NCI-H1694 treated with DMSO at 0.1 percent for 48 hours (cell line): ENCODE data around the gene MACROD2.
A peak's percentile ranks its signal among the peaks of the same experiment; 100 is the strongest.
"Not testable (repeated sequence)": the region's sequence is repeated elsewhere in the genome, so short reads cannot be mapped to it uniquely, and the experiment has no call there.

ENCODE experiments used
- DNase-seq: peaks from one replicate; lab custom pipeline; 2025; lab: John Stamatoyannopoulos, UW

MACROD2 gene

DNA sequence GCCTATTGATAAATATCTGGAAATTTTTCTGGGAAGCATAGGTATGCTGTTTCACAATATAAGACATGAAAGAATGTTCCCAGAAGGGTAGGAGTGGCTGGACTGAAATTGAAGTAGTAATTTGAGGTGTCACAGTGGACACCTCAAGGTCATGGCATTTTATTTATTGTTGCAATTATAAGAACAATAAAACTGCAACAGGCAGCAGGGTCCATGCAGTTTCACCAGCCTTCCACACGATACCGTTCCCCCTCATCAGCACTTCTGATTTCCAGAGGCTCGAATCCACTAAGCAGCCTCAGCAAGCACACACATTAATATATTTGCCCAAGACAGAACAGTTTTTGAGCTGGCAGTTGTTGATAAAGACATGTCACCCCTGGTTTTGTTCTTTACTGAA lies 1540.5 kb downstream of the MACROD2 start:
- no peak for DNase-seq

DNA sequence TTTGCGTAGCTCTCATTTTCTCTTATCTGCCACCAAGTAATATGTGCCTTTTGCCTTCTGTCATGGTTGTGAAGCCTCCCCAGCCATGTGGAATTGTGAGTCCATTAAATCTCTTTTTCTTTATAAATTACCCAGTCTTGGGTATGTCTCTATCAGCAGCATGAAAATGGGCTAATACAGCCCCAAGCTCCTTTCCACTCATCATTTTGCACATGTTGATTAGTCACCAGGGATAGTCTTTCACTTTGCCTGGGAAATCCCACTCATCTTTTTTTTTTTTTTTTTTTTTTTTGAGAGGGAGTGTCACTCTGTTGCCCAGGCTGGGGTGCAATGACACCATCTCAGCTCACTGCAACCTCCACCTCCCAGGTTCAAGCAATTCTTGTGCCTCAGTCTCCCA lies 1541.9 kb downstream of the MACROD2 start:
- DNase-seq = not testable (repeated sequence)

DNA sequence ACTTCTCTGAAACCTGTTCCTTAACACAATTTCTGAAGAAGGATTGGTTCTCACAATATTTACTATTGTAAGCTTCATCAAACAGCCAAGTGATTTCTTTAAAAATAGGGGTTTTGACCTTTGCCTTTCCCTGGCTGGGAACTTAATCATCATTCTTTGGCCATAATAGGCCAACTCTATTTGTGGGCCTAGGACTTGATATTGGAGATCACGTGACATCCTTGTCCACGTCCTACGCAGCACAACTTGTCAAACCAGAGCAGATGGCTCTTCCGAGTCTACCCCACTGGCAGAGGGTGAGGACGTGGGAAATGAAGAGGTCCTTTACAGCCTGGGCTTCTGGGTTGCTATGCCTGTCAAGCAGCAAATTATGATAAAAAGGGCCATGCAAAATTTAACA lies 1547.3 kb downstream of the MACROD2 start:
- DNase-seq = no peak

DNA sequence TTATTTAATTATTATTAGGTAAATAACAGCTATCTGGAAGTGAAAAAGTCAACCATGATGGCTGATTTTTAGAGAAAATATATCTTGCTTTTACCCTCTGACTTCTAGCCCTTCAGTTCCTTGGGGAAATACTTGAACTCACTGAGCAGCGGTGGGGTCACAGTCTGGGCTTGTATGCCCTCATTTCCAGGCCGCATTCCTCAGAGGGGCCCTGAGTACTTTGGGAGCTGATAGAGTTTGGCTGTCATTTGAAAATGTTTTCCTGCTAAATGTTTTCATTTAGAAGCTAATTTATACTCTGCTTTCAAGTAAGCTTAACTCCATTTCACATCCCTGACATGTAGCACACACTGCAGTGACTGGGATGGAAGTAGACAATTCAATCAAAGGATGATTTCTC lies 1549.4 kb downstream of the MACROD2 start:
- DNase-seq = no peak

DNA sequence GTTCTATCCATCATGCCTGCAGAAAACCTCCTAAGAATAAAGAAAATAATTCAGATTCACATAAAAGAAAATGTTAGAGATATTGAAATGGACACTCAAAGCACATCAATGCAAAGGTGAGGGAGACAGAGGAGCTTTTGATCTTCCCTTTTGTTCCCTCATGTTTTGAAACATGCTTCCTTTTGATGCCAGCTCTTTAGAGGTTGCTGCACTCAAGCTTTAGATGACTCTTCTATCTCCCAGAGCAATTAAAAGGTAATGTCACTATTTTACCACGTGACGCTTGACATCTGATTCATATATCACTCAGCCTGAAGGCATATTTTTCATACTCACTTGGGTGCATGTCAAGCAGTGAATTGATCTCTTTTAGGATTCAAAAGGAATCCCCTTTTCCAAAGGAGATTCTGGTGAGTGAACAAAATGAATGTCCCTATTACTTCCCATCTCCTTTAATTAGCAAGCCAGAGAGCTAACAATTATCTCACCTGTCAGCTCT lies 1551.3 kb downstream of the MACROD2 start:
- no peak for DNase-seq

DNA sequence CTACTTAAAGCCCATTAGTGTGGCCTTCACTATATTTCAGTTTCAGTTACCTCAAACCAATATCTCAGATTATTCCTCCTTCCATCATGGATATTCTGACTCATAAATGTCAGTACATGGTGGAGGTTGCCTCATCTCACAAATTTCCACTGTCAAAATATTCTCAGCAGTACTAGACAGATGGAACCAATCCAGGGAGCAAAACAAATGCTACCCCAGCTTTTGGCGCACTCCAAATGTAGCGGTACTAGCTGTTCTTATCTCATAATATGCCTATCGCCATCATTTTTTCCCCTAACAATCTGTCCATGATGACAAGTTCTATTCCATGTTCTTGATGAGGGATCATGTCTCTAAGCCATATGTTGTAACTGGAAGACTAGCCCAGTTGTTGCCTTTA lies 1551.8 kb downstream of the MACROD2 start:
- no peak for DNase-seq

DNA sequence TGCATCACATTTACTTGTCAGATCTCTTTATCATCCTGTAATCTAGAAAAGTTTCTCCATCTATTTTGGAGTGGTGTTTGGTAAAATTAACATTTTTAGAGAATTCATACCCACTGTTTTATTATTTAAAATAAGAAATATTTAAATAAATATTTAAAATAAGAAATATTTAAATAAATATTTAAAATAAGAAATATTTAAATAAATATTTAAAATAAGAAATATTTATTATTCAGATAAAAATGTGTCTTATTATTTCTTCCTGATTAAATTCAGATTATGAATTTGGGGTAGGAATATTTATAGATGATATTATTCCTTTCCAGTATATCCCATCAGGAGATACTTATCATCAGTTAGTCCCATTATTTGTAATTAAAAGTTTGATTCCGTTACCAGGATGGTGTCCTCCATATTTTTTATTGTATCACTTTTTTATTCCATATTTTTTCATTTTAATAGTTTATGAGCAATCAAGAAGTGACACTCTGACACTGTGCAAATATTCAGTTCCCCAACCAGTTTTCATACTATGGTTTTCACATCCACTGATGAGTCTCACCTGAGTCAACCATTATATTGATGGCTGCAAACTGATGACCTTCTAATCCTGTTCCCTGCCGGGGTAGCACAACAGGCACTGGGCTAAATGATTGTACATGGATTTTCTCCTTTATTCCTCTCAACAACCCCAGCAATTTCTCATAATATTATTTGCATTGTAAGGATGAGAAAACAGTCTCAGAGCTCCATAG lies 1555.0 kb downstream of the MACROD2 start:
- DNase-seq = no peak

DNA sequence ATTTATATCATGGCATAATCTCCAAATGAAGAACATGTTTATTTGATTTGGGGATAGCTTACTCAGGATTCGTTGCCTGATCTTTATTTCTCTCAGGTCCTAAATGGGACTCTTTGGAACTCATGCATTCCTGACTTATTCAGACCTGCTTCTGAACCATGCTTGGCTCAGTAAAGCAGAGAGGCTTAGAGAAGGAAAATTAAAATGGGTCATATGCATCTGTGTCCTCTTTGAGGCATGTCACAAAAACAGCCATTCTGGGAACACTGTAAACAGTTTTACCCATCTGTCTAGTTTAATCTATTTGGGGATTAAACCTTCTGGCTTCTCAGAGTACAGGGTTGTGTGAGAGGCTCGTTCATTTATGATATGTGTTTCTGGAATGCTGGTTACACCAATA lies 1560.6 kb downstream of the MACROD2 start:
- DNase-seq = peak; percentile 68

DNA sequence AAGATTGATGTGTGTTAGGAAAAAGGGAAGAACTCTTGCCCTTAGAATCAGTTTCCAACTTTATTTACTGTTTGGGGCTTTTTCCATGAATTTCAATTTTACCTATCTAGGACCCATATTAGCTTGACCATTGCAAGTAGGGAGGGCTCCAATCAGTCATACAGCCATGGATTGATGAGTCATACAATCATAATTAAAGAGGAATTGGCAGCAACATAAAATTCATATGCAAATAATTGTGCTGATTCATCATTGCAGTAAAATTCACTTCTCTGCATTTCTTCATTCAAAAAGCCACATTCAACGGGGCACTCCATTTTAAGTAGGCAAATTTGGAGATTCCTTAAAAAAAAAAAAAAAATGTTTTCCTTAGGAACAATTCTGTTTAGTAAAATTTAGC lies 1561.6 kb downstream of the MACROD2 start:
- no peak for DNase-seq

DNA sequence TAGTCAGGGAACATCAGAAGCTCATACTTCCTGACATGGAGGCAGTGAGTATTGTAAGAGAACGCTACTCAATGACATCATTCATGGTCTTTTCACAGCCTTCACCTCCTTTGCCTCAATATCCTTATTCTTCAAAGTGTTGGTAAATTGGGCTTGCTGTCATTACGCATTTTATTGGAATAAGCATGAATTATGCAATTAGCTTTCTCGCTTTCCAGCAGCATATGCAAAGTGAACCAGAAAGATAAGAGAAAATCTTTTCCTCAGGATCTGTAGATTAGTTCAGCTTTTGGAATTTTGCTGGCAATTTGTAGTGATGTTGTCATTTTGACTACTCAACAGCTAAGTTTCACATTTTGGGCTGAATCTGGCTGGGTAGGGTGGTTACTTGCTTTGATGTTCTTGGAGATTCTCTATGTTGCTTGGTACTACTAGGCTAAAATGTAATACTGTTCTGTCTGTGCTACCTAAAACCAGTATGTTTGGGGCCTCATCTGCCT lies 1565.8 kb downstream of the MACROD2 start:
- no peak for DNase-seq

DNA sequence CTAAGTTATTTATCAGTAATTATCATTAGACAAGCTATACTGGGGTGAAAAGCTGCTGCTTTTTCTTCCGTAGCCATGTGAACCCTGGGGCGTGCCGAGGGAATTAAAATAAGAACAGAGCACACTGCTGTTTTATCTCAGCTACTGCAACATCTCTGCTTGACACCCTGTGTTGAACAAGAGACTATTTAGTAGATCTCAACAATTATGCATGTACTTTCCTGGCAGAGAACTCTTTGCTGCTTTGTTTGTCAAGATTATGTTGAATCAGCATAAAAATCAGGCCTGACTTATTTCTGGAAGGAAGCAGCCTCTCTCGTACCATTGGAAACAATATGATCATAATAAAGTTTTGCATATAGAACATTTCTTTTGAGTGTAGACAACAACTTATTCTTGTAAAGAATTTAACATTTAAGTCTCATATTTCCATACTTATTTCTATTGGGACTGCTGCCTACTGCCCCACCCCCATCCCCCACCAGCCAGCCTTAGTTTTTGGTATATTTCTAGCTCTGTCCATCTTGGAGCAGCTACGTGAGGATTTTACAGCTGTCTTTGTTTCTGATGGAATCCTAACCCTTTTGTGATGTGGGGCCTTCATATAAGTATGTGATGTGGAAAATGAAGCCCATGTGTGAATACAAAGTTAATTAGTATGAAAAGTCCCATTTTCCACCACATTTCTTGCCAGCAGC lies 1566.5 kb downstream of the MACROD2 start:
- DNase-seq = no peak

DNA sequence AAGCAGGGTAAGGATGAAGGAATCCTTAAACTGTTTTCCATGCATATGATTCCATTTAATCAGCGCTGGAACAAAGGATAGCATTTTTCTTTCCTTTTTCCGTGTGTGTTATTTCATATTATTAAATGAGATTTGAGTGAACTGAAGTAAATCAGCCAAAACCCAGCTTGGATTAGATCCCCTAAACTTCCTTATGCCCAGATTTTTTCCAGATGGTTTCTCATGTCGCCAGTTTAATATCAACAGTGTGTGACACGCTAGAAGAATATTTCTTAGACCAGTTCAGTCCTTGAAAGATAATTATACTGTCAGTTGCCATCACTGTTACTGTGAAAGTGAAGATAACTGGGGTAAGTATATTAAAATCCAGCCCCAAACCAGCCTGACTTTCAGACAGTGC lies 1568.5 kb downstream of the MACROD2 start:
- DNase-seq = no peak

DNA sequence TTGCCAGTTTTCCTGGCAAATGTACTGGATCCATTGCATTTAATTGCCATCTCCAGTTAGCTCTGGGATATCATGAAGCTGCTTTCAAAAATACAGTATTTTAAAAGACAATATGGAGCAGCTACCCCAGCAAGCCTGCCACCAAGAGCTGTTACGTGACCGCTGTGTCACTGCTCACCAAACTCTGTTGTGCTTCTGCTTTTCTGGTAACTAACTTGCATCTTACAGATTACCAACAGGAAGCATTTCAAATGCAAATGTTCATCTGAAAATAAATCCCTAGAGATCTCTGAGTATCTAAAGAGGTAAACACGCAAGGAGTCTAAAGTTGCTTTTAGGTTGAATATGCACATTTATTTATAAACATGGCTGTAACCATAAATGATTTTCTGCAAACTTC lies 1569.7 kb downstream of the MACROD2 start:
- no peak for DNase-seq

DNA sequence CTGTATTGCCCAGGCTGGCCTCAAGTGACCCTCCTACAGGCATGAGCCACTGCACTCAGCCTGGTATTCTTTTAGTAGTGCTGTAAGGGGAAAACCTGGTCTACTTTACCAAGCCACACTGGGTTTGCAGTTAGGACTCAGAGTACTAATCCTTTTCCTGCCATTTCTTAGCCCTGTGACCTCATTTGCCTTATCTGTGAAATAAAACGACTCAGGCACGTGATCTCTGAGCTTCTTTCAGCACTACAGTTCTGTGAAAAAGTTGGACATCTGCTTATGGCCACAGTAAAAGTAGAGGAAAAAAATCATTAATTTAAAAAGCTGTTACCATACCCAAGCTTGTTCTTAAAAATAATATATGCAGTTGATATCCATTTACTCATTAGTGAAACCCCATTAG lies 1570.5 kb downstream of the MACROD2 start:
- DNase-seq = no peak

DNA sequence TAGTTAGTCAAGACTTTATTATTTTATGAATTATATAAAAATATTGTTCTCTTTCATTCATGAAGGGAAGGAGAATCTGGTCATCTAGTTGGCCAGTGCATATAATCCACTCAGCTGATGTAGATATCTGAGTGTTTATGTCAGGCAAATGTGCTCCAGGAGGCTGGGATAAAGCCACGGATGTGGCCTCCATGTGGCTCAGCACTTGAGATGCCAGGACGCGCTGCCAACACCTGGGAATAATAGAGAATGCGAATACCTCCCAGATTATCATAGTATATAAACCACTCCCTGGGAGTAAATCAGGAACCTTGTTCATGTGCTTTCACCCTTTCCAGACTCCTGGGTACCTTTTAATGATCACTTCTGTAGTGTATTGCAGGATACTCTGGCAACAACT lies 1571.9 kb downstream of the MACROD2 start:
- DNase-seq = no peak

DNA sequence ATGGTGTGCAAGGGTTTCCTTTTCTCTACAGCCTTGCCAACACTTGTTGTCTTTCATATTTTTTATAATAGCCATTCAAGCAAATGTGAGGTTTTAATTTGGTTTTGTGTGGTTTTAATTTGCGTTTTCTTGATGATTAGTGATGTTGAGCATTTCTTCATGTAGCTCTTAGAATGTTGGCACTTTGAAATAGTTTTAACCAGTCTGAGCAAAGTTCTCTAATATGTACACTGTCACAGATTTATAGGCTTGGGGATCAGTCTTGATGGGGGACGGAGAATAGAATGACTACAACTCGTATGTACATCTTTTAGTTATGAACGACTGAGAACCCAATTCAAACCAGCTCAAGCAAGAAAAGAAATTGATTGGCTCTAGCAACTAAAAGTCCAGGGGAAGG lies 1574.8 kb downstream of the MACROD2 start:
- DNase-seq = no peak

DNA sequence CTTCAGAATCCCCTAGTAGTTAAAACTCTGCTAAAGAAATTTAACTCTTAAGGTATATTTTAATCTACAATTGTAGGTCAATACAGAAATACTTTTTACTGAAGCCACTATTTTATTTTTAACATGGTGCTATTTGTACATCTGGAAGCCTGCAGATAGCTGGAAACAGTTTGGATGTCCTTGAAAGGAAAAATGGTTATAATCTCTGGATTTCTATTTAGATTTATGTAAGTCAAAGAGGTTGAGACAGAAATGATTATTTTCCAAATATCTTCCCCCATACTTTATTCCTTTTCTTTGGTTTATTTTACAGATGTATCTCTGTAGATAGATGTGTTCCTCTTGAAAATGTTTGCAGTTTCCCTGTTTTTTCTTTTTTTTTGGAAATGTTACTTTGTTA lies 1575.7 kb downstream of the MACROD2 start:
- no peak for DNase-seq

DNA sequence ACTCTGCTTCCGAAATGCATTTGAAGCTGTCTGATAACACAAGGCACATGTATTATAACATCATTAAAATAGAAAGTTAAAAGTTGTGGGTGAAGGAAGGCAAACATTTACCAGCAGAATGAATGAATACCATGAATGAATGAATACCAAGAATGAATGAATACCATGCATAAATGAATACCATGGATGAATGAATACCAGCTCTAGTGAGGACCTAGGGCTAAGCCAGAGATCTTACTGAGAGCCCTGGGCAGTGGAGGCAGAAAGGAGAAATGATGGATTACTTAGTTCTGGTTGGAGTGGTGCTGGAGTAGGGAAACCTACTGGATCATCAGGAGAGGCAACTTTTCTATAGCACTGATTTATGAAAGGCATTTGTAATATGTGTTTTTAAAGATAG lies 1579.9 kb downstream of the MACROD2 start:
- no peak for DNase-seq

DNA sequence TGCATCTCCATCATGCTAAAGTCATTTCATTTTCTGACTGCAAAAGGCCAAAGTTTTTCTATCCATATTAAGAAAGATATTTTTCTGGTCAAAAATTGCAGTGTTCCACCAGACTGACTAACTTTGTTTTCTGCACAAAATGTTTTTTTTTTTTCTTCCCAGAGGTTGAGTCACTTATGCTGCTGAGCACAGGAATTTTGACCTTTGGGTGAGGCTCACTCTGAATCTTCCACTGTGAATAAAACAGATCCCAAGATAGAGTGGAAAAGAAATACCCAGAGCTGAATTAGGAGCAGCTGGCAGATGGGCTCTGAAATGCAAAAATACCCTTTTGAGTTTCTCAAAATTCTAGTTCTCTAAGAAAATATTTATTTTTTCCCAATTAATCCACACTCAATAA lies 1581.1 kb downstream of the MACROD2 start:
- no peak for DNase-seq

DNA sequence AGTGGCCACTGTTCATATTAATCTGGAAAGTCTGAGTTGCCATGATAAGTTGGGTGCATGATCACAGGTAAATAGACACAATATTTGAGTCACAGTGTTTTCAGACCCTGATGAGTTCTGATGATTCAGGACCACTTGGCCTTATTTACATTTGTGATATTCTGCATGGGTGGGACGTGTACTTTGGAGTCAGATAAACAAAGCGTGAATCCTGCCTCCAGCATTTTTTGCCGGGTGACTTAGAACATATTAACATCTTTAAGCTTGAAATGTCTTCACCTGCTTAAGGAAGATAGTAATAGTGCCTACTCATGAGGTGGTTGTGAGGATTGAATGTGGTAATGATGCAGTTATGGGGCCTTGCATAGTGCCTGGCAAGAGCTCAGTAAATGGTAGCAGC lies 1582.8 kb downstream of the MACROD2 start:
- no peak for DNase-seq

DNA sequence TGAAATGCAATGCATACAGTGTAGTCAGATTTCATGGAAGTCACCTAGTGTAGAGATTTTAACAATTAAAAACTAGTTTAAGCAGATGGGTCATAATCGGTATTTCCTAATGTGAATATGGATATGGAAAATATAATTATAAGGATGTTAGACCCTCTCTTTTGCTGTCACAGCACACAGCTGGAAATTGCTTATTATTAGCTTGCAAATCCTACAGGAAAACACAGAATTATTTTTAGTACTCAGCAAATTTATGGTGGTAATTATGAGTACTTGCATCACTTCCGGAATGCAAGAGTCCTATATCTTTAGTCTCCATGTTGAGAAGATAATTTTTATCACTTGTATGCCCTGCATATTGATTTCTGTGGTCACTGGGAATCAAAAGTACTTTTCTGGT lies 1584.4 kb downstream of the MACROD2 start:
- DNase-seq = no peak

DNA sequence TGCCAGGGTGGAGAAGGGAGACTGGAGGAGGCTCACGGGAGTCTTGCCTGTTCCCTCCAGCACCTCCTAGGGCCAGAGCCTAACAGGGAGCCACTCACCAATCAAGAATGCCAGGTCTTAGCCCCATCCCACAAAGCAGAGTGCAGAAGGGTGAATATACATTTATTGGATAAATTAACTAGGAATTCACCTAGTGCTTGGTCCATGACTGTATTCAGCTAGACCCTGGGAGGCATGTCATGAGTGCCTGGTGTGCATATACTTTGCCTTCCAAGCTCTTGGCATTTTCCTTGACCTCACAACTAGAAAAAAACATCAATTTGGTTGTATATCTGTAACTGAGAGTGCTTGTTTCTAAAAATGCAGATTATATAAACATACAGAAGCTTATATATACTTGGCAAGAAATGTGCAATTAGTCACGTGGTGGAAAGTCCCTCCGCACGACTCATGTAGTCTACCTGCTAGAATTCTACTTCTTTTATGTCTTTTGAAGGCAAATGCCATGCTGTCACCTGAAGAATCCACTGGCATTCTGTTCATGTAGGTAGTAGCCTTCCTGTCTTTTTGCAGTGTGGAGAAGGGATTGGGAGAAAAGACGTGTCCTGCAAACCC lies 1586.9 kb downstream of the MACROD2 start:
- DNase-seq = no peak

DNA sequence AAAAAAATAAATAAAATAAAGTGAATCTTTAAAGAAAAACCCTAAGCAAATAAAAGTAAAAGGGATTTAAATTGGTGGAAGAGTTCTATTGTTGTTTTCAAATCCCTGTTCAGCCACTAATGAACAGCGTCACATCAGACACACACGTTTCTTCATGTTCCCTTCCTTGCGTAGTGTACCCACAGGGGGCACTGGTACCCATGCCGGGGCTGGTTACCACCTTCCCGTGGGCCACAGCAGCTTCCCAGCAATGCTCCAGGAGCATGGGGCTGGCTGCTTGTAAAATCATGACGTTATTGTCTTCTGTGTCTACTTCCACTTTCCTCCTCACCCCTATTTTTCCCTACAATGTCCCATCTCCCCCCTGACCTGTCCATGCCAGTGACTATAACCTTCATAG lies 1589.2 kb downstream of the MACROD2 start:
- DNase-seq = no peak
